Measurements from ENCODE around the gene RAD51B.

Gene RAD51B

GRCh38 chr14:68315081-68315480 lies 495.5 kb downstream of the RAD51B start:
- no peak for DNase-seq

GRCh38 chr14:68316078-68316868 lies 496.7 kb downstream of the RAD51B start:
- no peak for DNase-seq

- no peak for DNase-seq
These were observed 497.7 kb downstream of the RAD51B start for GRCh38 chr14:68317239-68317638.

GRCh38 chr14:68318828-68319227 lies 499.2 kb downstream of the RAD51B start:
- DNase-seq = no peak

GRCh38 chr14:68320495-68320894 lies 500.9 kb downstream of the RAD51B start:
- no peak for DNase-seq

GRCh38 chr14:68322940-68323620 lies 503.5 kb downstream of the RAD51B start:
- DNase-seq = no peak

GRCh38 chr14:68325267-68325807 lies 505.8 kb downstream of the RAD51B start:
- DNase-seq = no peak

- no peak for DNase-seq
These were observed 507.7 kb downstream of the RAD51B start for GRCh38 chr14:68327231-68327630.

GRCh38 chr14:68328509-68328908 lies 508.9 kb downstream of the RAD51B start:
- DNase-seq = no peak

- DNase-seq = no peak
These were observed 511.8 kb downstream of the RAD51B start for GRCh38 chr14:68331426-68331825.

- DNase-seq = no peak
These were observed 512.4 kb downstream of the RAD51B start for GRCh38 chr14:68331991-68332390.

- DNase-seq = no peak
These were observed 513.7 kb downstream of the RAD51B start for GRCh38 chr14:68333262-68333661.

- no peak for DNase-seq
These were observed 515.7 kb downstream of the RAD51B start for GRCh38 chr14:68335312-68335711.

GRCh38 chr14:68336165-68336564 lies 516.6 kb downstream of the RAD51B start:
- no peak for DNase-seq

GRCh38 chr14:68337279-68337678 lies 517.7 kb downstream of the RAD51B start:
- no peak for DNase-seq

- no peak for DNase-seq
These were observed 520.7 kb downstream of the RAD51B start for GRCh38 chr14:68340262-68340661.

GRCh38 chr14:68341411-68342212 lies 522.0 kb downstream of the RAD51B start:
- DNase-seq = no peak

GRCh38 chr14:68342216-68342763 lies 522.7 kb downstream of the RAD51B start:
- no peak for DNase-seq

- no peak for DNase-seq
These were observed 524.0 kb downstream of the RAD51B start for GRCh38 chr14:68343534-68344118.

- DNase-seq = no peak
These were observed 526.2 kb downstream of the RAD51B start for GRCh38 chr14:68345738-68346137.

- DNase-seq = no peak
These were observed 527.2 kb downstream of the RAD51B start for GRCh38 chr14:68346556-68347343.

Measured in NCI-H2107 (cell line).